ENCODE results near the gene C1orf226.

DNA sequence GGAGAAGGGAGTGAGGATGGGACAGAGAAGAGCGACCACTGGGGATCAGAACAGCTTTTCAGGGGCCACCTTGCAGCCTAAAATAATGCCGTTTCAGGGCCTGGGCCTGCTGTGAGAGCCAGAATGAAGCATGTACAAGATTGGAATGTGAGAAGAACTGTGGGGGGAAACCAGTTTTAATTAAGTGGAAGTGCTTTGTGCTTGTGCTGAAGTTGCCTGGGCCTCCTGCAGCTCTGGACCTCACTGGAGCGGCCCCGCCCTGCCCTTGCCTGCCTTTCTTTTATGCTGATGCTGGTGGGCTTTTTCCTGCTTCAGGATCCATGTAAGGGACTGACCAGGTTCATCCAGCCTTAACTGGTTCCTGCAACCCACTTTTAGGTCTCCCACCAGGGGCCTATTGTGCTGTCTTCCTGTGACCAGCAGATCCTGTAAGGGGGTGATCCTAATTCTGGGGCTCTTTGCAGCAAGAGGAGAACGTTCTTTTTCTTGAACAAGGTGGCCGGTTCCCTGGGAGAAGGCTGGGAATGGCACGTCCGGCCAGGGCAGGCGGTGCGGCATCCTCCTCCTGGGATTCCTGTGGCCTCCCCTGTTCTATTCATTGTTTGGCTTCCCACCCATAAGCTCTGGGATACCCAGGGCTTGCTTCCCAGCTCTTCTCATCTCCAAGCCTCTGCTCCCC, 3.2 kb downstream of the C1orf226 start:
- TF ChIP-seq, protein P1, sequence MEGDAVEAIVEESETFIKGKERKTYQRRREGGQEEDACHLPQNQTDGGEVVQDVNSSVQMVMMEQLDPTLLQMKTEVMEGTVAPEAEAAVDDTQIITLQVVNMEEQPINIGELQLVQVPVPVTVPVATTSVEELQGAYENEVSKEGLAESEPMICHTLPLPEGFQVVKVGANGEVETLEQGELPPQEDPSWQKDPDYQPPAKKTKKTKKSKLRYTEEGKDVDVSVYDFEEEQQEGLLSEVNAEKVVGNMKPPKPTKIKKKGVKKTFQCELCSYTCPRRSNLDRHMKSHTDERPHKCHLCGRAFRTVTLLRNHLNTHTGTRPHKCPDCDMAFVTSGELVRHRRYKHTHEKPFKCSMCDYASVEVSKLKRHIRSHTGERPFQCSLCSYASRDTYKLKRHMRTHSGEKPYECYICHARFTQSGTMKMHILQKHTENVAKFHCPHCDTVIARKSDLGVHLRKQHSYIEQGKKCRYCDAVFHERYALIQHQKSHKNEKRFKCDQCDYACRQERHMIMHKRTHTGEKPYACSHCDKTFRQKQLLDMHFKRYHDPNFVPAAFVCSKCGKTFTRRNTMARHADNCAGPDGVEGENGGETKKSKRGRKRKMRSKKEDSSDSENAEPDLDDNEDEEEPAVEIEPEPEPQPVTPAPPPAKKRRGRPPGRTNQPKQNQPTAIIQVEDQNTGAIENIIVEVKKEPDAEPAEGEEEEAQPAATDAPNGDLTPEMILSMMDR (optimal IDR thresholded peaks at IDR 0.05 in 1 of 3, IDR thresholded peaks at IDR 0.05 in 1 of 3, conservative IDR thresholded peaks at IDR 0.05 in 1 of 3; ENCODE audit: extremely low read depth in 1 of 3, insufficient read depth in 2 of 3, low read length in 3 of 3), result no peak
- no peak for TF ChIP-seq EZH2 (IDR thresholded peaks at IDR 0.05; ENCODE audit: low read length)
